NB4 (cell line): ENCODE measurements around the gene OPCML.

Source experiments
- CTCF ChIP-seq: IDR thresholded peaks from one replicate; pipeline ENCODE4 v1.5.1; 2012; ENCODE audit warnings: low read depth, low read length
- MAX ChIP-seq: IDR thresholded peaks from 2 replicates; pipeline ENCODE4 v1.6.1; 2011; ENCODE audit warnings: low read depth, low read length
- MYC ChIP-seq: IDR thresholded peaks from 2 replicates; pipeline ENCODE4 v1.6.1; 2011; ENCODE audit warnings: low read depth, low read length

GRCh38 chr11:132424433-132424832, 1107.9 kb downstream of the OPCML start:
- no peak for TF ChIP-seq CTCF
- no peak for TF ChIP-seq MYC
- TF ChIP-seq MAX: no peak
